CD4-positive, alpha-beta T cell treated with Interleukin-4 for 1 hour (primary cell): ENCODE measurements around the gene IQCE.
A peak's percentile ranks its signal among the peaks of the same experiment; 100 is the strongest.

Experiments used
- DNase-seq, 2 donors: peaks; one replicate each; pipeline ENCODE4 v3.0.0-alpha.2; 2020 to 2022

Gene IQCE

GRCh38 chr7:2558629-2559282 is at the start of gene IQCE:
Gene IQCE (plus strand): TSS chr7:2558979. CDS start chr7:2559182, 203 bp downstream.
- DNase-seq, result peak; percentile 91 to 92

GRCh38 chr7:2509298-2509906 is 49.4 kb upstream of the IQCE start:
- no peak for DNase-seq

GRCh38 chr7:2510130-2510776 is 48.5 kb upstream of the IQCE start:
- DNase-seq, result no peak

DNA sequence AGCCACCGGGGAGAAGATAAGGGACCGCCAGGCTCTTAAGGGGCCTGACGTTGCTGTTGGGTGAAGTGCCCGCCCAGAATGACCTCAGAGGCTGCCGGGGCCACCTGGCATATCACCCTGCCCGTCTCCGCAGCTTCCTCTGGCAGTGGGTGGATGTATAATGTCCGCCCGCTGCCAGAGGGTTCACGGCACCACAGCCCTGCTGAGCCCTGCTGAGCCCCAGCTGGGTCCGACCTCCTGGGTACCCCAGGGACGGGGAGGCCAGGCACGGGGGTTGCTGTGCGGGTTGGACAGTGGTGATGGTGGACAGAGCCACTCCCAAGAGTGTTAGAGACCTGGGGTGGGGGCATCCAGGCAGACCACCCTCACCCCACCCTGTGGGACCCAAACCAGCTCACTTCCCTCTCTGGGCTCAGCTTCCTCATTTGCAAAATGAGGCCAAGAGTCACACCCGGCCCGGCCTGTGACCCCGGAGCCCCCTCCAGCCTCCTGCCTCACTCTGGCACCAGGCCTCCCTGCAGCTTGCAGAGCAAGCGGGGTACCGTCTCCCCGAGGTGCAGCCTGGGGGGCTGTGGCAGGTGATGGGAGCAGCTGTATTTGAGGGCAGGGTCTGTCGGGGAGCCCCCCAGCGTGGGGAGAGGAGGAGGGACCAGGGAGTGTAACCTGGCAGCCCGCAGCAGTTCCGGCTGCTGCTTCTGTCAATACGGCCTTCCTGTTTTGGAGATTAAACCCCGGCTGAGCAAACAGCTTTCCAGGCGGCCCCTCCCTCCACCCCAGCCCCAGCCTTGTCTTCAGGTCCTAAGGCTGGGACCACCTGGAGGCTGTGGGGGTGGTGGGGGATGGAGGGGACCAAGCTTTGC is 47.6 kb upstream of the IQCE start:
- DNase-seq, result peak; percentile 64 to 85

DNA sequence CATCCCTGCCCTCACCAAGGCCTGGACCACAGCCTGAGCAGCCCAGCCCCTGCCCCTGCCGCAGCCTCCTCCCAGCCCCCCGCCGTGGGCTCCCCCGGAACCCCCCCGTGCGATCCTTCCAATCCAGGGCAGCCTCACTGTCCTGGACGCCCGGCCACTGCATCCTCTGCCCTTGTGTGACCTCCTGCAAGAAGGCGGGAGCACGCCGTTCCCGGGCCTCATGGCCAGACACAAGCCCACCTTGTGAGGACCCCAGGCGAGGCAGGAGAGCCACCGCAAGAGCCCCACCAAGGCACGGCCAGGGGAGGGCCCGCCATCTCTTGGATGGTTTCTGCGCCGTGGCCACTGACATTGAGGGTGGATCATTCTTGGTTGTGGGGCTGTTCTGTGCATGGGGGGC is 47.0 kb upstream of the IQCE start:
- DNase-seq, result no peak

- peak; percentile 37 to 56 for DNase-seq
Measured at GRCh38 chr7:2512179-2512661, 46.6 kb upstream of the IQCE start.

DNA sequence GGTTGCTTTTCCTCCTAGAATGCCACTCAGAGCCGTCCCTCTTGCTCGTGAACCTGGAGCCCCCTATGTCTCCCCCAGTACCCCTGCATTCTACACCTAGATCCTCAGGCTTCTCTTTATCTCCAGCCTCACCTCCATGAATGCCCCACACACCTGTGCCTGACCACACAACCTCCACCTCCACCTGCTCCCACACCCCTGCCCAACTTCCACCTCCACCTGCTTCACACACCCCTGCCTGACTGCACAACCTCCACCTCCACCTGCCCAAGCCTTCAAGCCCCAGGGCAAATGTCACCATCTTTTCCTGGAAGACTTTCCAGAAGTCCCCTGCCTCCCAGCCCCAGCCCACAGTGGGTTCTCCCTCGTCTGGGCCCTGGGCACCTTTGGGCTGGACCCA is 46.1 kb upstream of the IQCE start:
- DNase-seq, result no peak

GRCh38 chr7:2513702-2514101 is 45.1 kb upstream of the IQCE start:
- DNase-seq, result no peak

- DNase-seq, result no peak
Measured at GRCh38 chr7:2514473-2515423, 44.0 kb upstream of the IQCE start.

GRCh38 chr7:2515424-2516193 is 43.2 kb upstream of the IQCE start:
- no peak for DNase-seq

DNA sequence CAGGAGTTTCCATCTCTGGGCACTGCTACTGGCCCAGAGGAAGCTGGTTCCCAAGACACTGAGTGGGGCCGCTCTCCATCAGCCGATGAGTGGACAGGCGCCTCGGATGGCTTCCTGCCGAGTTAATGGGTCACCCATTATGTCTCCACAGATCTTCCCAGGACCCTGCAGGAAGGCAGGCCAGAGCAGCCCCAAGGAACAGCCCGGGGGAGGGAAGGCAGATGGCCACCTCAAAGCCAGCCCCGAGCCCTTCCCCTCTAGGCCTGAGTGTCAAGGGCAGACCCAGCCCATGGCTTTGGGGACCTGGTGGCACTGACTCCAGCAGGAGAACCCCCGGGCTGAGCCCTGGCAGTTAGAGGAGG is 42.6 kb upstream of the IQCE start:
- no peak for DNase-seq

GRCh38 chr7:2517026-2517425 is 41.8 kb upstream of the IQCE start:
- no peak for DNase-seq

DNA sequence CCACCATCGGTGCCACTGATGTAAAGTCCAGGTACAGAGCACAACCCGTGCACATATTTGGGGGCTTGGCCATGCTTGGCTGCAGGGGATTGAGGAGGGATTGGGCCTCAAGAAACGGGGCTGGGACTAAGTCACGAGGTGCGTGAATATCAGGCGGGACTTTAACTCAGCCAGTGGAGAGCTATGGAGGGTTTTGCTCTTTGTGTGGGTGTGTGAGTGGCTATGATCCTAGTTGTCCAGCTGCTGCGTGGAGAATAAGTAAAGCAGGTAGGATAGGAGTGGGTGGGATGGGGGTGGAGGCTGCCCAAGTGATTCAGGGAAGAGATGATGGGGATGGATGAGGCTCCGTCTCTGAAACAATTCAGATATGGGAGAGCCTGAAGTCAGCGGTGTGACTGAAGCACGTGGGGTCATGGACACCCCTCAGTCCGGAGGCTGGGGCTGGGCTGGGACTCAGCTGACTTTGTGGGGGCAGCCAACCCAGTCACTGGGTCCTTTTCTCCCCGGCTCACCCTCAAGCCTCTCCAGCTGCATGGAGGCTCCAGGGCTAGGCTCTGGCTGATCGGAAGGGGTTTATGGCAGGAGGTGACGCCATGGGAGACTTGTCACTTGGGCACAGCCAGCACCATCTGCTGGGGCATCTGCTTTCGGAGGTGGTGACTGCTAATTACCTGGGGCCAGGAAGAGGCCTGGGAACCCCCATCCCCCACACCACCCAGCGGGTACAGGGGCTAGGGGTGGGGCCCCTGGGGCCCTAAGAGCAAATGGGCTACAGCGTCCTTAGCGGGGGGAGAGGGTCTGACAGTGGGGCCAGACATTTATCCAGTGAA is 40.9 kb upstream of the IQCE start:
- no peak for DNase-seq

- no peak for DNase-seq
Measured at GRCh38 chr7:2518737-2519118, 40.1 kb upstream of the IQCE start.

- peak; percentile 88 to 89 for DNase-seq
Measured at GRCh38 chr7:2519119-2519930, 39.5 kb upstream of the IQCE start, which contains the start of gene LFNG. Gene LFNG (plus strand): TSS chr7:2519774. CDS start chr7:2519862, 88 bp downstream.

- DNase-seq, result peak in 1 of 2 donors; percentile 34
Measured at GRCh38 chr7:2520131-2520760, 38.5 kb upstream of the IQCE start.

DNA sequence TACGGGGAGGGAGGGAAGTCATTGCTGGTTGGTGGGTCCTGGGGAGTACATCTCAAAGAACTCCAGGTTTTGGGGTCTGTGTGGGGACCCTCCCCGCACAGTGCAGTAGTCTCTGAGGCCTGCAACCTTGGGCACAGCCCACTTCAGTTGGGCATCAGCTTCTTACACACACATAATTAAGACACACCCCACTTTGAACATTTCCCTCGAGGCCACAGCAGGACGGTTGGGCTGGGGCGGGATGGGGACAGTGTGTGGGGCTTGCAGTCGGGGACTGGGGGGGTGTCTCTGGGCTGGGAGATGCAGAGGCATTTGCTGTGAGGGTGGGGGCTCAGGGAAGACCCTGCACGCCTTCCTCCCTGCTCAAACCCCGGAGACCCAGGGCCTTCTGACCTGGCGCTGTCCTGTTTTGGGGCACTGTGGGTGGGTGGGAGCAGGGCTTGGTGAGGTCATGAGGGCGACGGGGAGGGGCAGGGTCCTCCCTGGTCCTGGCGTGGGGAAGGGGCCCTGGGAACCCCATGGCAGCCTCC is 38.0 kb upstream of the IQCE start:
- no peak for DNase-seq

DNA sequence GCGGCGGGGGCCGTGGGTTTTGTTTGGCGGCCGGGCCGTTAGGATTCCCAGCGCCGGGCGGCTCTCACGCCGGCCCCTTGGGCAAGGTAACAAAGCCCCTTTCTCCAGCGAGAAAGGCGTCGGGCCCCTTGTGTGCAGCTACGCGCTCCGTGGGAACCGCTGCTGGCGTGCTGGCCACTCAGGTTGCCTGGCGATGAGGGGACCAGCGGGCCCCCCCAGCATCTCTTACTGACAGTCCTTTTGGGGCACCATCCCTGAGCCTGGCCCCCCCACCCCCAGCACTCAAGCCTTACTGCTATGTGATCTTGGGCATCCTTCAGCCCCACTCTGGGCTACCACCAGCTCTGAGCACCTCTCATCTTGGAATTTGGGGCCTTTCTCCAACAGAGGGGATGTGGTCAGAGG is 37.4 kb upstream of the IQCE start:
- no peak for DNase-seq
